ENCODE measurements around the gene MLPH.

DNA sequence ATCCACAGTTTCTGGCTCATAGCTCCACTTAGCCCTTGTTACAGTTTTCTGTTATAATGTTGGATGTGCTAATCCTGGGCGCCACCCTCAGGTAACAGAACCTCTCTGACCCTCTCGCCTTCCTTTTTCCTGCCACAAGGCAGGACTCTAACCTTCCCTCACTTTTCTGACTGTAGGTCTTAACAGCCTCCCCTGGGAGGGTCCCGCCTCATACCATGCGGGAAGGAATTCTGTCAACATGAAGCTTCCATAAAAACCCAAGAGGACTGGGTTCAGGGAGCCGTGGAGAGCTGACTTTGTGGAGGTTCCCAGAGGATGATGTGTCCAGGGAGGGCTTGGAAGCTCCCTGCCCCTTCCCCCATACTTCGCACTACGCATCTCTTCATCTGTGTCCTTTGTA is 115.4 kb downstream of the MLPH start:
- no peak for TF ChIP-seq EZH2 (IDR thresholded peaks at IDR 0.05; ENCODE audit: low read depth)
- TF ChIP-seq, protein P1, sequence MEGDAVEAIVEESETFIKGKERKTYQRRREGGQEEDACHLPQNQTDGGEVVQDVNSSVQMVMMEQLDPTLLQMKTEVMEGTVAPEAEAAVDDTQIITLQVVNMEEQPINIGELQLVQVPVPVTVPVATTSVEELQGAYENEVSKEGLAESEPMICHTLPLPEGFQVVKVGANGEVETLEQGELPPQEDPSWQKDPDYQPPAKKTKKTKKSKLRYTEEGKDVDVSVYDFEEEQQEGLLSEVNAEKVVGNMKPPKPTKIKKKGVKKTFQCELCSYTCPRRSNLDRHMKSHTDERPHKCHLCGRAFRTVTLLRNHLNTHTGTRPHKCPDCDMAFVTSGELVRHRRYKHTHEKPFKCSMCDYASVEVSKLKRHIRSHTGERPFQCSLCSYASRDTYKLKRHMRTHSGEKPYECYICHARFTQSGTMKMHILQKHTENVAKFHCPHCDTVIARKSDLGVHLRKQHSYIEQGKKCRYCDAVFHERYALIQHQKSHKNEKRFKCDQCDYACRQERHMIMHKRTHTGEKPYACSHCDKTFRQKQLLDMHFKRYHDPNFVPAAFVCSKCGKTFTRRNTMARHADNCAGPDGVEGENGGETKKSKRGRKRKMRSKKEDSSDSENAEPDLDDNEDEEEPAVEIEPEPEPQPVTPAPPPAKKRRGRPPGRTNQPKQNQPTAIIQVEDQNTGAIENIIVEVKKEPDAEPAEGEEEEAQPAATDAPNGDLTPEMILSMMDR (conservative IDR thresholded peaks at IDR 0.05), result no peak

Measured in PC-9 (cell line).